Testis (tissue), 2 donors: ENCODE data around the gene SLC1A1.

ENCODE experiments used
- POLR2A ChIP-seq: fragments of 450-650 bp; IDR thresholded peaks from one replicate; pipeline ENCODE4 v1.6.1; 2017; ENCODE audit warnings: antibody characterized with exemption, mild to moderate bottlenecking, moderate library complexity
- TF ChIP-seq, protein P1 (sequence below), 3 experiments: fragments of 450-650 bp in 2 of 3; fragments of 200-600 bp in 1 of 3; sonication (generic) in 1 of 3; IDR thresholded peaks; one replicate each; pipeline ENCODE4 v1.5.1; 2016 to 2019; ENCODE audit warnings: antibody characterized with exemption in 3 of 3, mild to moderate bottlenecking in 2 of 3, moderate library complexity in 1 of 3

DNA sequence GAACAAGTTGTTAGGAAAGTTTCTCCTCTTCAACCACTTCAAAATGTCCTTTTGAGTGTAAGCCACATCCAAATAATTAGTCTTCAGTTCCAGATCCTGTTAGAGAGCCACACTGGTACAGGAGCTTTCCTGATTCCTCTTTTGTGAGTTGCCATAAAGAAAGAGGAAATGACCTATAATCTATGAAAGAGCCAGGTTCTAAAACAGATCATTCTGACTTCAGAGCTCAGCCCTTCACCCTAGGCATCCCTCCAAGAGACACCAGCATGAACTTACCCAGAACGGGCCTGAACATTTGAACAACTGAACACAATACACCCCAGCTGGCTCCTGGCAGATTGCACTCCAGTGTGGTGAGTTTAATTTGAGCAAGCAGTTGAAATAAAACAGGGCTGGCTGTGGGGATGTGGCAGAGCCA is 25.7 kb downstream of the SLC1A1 start:
- TF ChIP-seq, protein P1, sequence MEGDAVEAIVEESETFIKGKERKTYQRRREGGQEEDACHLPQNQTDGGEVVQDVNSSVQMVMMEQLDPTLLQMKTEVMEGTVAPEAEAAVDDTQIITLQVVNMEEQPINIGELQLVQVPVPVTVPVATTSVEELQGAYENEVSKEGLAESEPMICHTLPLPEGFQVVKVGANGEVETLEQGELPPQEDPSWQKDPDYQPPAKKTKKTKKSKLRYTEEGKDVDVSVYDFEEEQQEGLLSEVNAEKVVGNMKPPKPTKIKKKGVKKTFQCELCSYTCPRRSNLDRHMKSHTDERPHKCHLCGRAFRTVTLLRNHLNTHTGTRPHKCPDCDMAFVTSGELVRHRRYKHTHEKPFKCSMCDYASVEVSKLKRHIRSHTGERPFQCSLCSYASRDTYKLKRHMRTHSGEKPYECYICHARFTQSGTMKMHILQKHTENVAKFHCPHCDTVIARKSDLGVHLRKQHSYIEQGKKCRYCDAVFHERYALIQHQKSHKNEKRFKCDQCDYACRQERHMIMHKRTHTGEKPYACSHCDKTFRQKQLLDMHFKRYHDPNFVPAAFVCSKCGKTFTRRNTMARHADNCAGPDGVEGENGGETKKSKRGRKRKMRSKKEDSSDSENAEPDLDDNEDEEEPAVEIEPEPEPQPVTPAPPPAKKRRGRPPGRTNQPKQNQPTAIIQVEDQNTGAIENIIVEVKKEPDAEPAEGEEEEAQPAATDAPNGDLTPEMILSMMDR (IDR thresholded peaks at IDR 0.05) = no peak
- TF ChIP-seq POLR2A = no peak
